Activated T-helper 1 cell treated with anti-CD3 and anti-CD28 coated beads, Interleukin-12 subunit alpha, Interleukin-12 subunit beta, Interleukin-2, Interleukin-4 antibody, amounts not matched to agents 30 ng/mL and 10 ng/mL and 1 ng/mL, durations not matched to agents 14 hours and 24 hours and 36 hours (primary cell): Measurements from ENCODE around the gene LRRTM1. TPM values are rescaled to one million over a fixed set of nuclear protein-coding genes. Genes with fewer than 3 reads are reported as not detected.

Source experiments
- DNase-seq: peaks from one replicate; pipeline ENCODE4 v3.0.0; 2021; ENCODE audit warnings: low spot score
- H3K27ac Mint-ChIP-seq: one replicate; pipeline ENCODE4 v1.8.0; 2021; ENCODE audit warnings: mild to moderate bottlenecking, mixed read lengths
- H3K27me3 Mint-ChIP-seq: one replicate; pipeline ENCODE4 v1.8.0; 2022; ENCODE audit warnings: mild to moderate bottlenecking, moderate library complexity, mixed read lengths; ENCODE audit not compliant: insufficient read depth
- H3K36me3 Mint-ChIP-seq: one replicate; pipeline ENCODE4 v1.8.0; 2021; ENCODE audit warnings: low read depth, mixed read lengths
- H3K4me1 Mint-ChIP-seq: one replicate; pipeline ENCODE4 v1.8.0; 2021; ENCODE audit warnings: low read depth, mixed read lengths
- H3K4me3 Mint-ChIP-seq: one replicate; pipeline ENCODE4 v1.8.0; 2021; ENCODE audit warnings: mild to moderate bottlenecking, moderate library complexity, mixed read lengths
- H3K9me3 Mint-ChIP-seq: one replicate; pipeline ENCODE4 v1.8.0; 2021; ENCODE audit warnings: mixed read lengths
- intact Hi-C: fragments of 100-400 bp; cut with micrococcal nuclease; formaldehyde crosslinking; loops from one replicate; pipeline ENCODE4 v1.15.1; 2024
- total RNA-seq: library from RNA; stranded (reverse); gene quantifications from 2 replicates; pipeline ENCODE4 v1.2.3, GENCODE V29; 2022

The LRRTM1 gene
- total RNA-seq, 1 donor from 2014 or later = not detected

GRCh38 chr2:80298954-80299353 is 5.6 kb downstream of the LRRTM1 start:
- no peaks in the 10 kb centered on the region for H3K4me1 Mint-ChIP-seq
- H3K27me3 Mint-ChIP-seq = peaks cover 16% of the 10 kb centered on the region
- H3K36me3 Mint-ChIP-seq = no peaks in the 10 kb centered on the region
- no peak overlapping the region for H3K27ac Mint-ChIP-seq
- no peak overlapping the region for H3K4me3 Mint-ChIP-seq
- DNase-seq = no peak
- H3K9me3 Mint-ChIP-seq = no peaks in the 10 kb centered on the region
- intact Hi-C loops = no loop called here

DNA sequence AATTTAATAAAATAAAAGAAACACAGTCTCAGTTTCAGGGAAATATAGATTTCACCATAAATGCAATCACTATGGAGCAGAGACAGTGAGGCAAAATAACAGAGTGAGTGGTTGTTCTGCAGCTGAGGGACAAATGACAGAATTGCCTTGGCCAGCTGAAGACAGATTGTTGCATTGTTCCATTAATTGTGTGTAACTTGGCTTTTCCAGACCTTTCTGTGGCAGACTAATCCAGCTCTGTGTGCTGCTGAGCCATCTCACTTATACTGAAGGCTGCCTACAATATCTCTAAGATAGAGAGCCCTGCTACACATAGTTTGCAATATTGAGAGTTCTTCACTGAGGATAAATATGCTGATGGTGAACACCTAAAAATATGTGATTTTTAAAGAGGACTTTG is 11.5 kb downstream of the LRRTM1 start:
- intact Hi-C loops = no loop called here
- Mint-ChIP-seq H3K27ac (no peak overlapping the region), H3K36me3 (no peaks in the 10 kb centered on the region), H3K4me1 (no peaks in the 10 kb centered on the region), H3K9me3 (no peaks in the 10 kb centered on the region), H3K4me3 (no peak overlapping the region), H3K27me3 (no peaks in the 10 kb centered on the region)
- no peak for DNase-seq

GRCh38 chr2:80292474-80292873 is 12.1 kb downstream of the LRRTM1 start:
- Mint-ChIP-seq H3K36me3 (no peaks in the 10 kb centered on the region), H3K9me3 (no peaks in the 10 kb centered on the region), H3K4me3 (no peak overlapping the region), H3K27me3 (no peaks in the 10 kb centered on the region), H3K4me1 (no peaks in the 10 kb centered on the region), H3K27ac (no peak overlapping the region)
- no peak for DNase-seq
- intact Hi-C loops = no loop called here

DNA sequence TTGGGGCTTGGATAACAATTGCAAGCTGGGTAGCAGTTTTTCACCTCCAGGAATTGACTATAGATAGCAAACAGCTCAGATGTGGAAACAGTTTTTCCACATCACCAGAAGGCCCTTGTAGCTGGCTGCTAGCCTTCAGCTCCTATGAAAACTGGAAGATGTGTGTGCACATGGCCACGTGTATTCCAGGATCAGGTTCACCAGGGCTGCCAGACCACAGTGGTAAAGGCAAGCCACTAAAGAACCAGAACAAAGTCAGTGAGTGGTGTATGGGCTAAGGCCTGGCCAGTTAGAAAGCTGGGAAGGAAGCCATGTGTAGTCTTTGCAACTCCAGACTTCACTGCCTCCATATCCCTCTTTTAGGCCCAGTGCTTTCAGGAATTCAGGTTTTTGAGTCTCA is 12.9 kb downstream of the LRRTM1 start:
- Mint-ChIP-seq H3K9me3 (no peaks in the 10 kb centered on the region), H3K4me1 (no peaks in the 10 kb centered on the region), H3K4me3 (no peak overlapping the region), H3K27ac (no peak overlapping the region), H3K27me3 (no peaks in the 10 kb centered on the region), H3K36me3 (no peaks in the 10 kb centered on the region)
- DNase-seq = no peak
- intact Hi-C loops = no loop called here

DNA sequence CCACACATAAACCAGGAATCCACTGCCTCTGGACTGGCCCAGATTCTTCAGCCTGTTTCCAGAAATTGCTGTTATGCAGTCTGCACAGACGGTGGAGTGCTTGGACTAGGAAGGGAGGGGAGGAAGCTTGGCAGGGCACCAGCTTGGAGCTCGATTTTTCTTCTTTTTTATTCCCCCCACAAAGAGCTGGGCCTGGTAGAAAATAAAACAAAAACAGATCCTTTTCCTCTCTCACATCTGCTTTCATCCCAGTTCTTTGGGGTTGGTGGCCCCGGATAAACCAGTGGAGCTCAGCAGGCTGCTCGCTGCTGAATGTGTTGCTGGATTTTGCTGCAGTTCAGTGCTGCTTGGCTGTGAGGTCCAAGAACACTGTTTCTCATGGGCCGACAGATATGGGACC is 16.0 kb downstream of the LRRTM1 start:
- intact Hi-C loops = no loop called here
- H3K36me3 Mint-ChIP-seq = no peaks in the 10 kb centered on the region
- DNase-seq = no peak
- H3K4me3 Mint-ChIP-seq = no peak overlapping the region
- H3K27me3 Mint-ChIP-seq = no peaks in the 10 kb centered on the region
- H3K27ac Mint-ChIP-seq = no peak overlapping the region
- no peaks in the 10 kb centered on the region for H3K9me3 Mint-ChIP-seq
- no peaks in the 10 kb centered on the region for H3K4me1 Mint-ChIP-seq

DNA sequence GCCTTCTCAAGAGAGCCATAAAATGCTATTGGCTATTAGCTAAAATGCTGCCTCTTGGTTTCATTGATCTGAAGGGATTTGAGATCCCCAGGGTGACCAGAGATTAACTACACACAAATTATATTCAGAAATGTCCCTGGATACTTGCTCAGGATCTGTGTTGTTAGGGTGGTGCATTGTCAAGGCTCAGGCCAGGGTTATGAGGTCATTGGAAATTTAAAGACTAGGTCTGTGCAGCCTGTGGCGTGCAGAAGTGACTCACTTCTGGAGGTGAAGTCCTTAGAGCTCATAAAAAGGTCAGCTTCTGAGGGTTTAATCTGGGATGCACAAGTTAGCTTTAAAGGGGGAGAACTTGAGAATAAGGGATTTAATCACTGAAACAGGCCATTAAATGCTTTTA is 23.5 kb downstream of the LRRTM1 start:
- no peak overlapping the region for H3K4me3 Mint-ChIP-seq
- no peaks in the 10 kb centered on the region for H3K9me3 Mint-ChIP-seq
- no peaks in the 10 kb centered on the region for H3K27me3 Mint-ChIP-seq
- DNase-seq = no peak
- no peaks in the 10 kb centered on the region for H3K36me3 Mint-ChIP-seq
- intact Hi-C loops = no loop called here
- H3K27ac Mint-ChIP-seq = no peak overlapping the region
- no peaks in the 10 kb centered on the region for H3K4me1 Mint-ChIP-seq

DNA sequence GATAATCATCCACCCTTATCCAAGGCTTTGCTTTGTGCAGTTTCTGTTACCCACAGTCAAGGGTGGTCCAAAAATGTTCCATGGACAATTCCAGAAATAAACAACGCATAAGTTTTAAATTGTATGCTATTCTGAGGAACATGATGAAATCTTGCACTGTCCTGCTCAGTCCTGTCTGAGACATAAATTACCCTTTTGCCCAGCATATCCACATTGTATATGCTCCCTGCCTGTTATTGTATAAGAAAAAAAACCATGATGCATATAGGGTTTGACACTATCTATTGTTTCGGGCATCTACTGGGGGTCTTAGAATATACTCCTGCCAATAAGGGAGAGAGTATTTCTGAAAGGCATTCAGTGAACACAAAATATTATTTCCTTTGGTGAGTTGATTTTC is 24.0 kb downstream of the LRRTM1 start:
- no peaks in the 10 kb centered on the region for H3K9me3 Mint-ChIP-seq
- no peak for DNase-seq
- no peaks in the 10 kb centered on the region for H3K27me3 Mint-ChIP-seq
- H3K27ac Mint-ChIP-seq = no peak overlapping the region
- no peaks in the 10 kb centered on the region for H3K36me3 Mint-ChIP-seq
- H3K4me1 Mint-ChIP-seq = no peaks in the 10 kb centered on the region
- no peak overlapping the region for H3K4me3 Mint-ChIP-seq
- intact Hi-C loops = no loop called here

GRCh38 chr2:80269806-80270205 is 34.7 kb downstream of the LRRTM1 start:
- no peak overlapping the region for H3K27ac Mint-ChIP-seq

DNA sequence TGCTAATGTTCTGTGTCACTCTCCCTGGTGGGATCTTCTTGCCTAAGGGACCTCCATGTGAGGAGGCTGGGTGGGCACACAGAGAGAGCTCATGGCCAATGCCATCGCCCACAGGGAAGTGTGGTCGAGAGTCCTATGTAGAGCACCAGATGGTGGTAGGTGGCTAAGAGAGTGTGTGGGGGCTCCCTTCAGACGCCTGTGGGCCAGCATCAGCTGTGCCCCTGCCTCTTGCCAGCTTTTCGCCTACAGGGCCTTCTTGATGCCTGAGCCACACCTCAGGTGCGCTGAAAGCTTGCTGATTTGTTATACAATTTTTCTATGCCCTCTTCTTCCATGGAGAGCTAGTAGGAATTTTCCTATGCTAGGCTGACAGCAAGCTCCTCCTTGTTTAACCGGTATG is 38.3 kb downstream of the LRRTM1 start:
- intact Hi-C loops = no loop called here
- Mint-ChIP-seq H3K36me3 (no peaks in the 10 kb centered on the region), H3K4me1 (no peaks in the 10 kb centered on the region), H3K27me3 (no peaks in the 10 kb centered on the region), H3K4me3 (no peak overlapping the region), H3K27ac (no peak overlapping the region), H3K9me3 (peaks cover 19% of the 10 kb centered on the region)
- no peak for DNase-seq

More at GRCh38 chr2:80269806-80270205, 34.7 kb downstream of the LRRTM1 start:
- no peaks in the 10 kb centered on the region for H3K4me1 Mint-ChIP-seq
- no peak for DNase-seq
- H3K27me3 Mint-ChIP-seq = peaks cover 2% of the 10 kb centered on the region
- H3K4me3 Mint-ChIP-seq = no peak overlapping the region
- H3K9me3 Mint-ChIP-seq = peaks cover 15% of the 10 kb centered on the region
- intact Hi-C loops = no loop called here
- H3K36me3 Mint-ChIP-seq = no peaks in the 10 kb centered on the region

GRCh38 chr2:80259292-80259691 is 45.3 kb downstream of the LRRTM1 start:
- Mint-ChIP-seq H3K4me3 (no peak overlapping the region), H3K36me3 (no peaks in the 10 kb centered on the region), H3K27me3 (no peaks in the 10 kb centered on the region), H3K9me3 (no peaks in the 10 kb centered on the region), H3K4me1 (no peaks in the 10 kb centered on the region), H3K27ac (no peak overlapping the region)
- DNase-seq = no peak
- intact Hi-C loops = no loop called here

DNA sequence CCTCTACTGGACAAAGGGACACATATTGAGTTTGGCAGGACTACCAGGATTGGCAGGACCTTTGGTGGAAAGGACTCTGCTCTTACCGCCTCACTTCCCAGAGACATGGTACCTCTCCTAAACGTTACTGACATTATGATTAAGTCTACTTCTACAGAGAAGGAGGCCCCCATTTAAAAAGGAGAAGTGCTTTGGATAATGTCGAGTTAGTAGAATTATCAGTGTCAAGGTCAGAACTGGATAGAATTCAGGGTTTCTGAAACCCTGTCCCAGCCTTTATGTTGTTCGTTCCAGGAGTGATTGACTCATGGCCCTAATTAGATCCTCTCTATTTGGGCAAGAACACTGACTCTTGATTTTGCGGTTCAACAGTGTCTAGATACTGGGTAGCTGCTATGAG is 45.8 kb downstream of the LRRTM1 start:
- intact Hi-C loops = no loop called here
- no peaks in the 10 kb centered on the region for H3K36me3 Mint-ChIP-seq
- no peaks in the 10 kb centered on the region for H3K27me3 Mint-ChIP-seq
- H3K9me3 Mint-ChIP-seq = no peaks in the 10 kb centered on the region
- H3K27ac Mint-ChIP-seq = no peak overlapping the region
- H3K4me1 Mint-ChIP-seq = no peaks in the 10 kb centered on the region
- no peak for DNase-seq
- H3K4me3 Mint-ChIP-seq = no peak overlapping the region

DNA sequence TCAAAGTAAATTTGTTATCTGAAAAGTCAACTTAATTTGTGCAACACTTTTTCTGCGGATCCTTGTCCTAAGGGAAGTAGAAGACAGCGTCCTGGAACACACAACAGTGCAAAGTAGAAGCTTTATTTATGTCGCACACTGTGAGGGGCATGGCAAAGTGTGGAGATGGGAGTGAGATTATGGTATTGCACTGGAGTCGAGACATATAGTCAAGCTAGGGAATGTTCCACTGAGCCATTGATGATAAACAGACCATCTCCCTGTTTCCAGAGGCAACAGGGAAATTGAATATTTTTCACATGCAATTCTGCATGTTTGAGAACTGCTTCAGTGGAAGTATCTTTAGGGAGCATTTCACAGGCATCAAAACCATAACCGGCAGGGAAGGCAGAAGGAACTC is 46.2 kb downstream of the LRRTM1 start:
- Mint-ChIP-seq H3K36me3 (no peaks in the 10 kb centered on the region), H3K27ac (no peak overlapping the region), H3K4me1 (no peaks in the 10 kb centered on the region), H3K27me3 (no peaks in the 10 kb centered on the region), H3K9me3 (peaks cover 4% of the 10 kb centered on the region), H3K4me3 (no peak overlapping the region)
- DNase-seq = no peak
- intact Hi-C loops = no loop called here

DNA sequence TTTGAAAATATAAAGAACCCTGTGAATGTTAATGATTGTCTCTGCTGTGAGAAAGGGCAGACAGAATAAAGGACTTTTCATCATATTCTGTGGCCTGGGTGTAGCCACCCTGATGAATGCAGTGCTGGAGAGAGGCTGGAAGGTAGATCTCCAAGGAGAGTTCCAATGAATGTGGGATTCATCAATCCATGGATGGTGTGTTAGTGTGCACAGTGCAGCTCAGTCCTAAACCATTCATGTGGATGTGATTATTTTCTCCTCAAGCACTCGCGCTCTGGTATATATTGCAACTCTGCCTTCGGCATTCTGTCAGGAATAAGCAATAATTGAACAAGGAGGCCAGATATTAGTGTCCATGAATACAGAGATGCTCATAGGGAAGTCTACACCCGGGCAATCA is 47.1 kb downstream of the LRRTM1 start:
- no peaks in the 10 kb centered on the region for H3K4me1 Mint-ChIP-seq
- H3K27ac Mint-ChIP-seq = no peak overlapping the region
- no peak for DNase-seq
- no peaks in the 10 kb centered on the region for H3K36me3 Mint-ChIP-seq
- peaks cover 4% of the 10 kb centered on the region for H3K9me3 Mint-ChIP-seq
- H3K27me3 Mint-ChIP-seq = no peaks in the 10 kb centered on the region
- no peak overlapping the region for H3K4me3 Mint-ChIP-seq
- intact Hi-C loops = no loop called here

- Mint-ChIP-seq H3K4me3 (no peak overlapping the region), H3K27ac (no peak overlapping the region), H3K36me3 (no peaks in the 10 kb centered on the region), H3K4me1 (no peaks in the 10 kb centered on the region), H3K27me3 (no peaks in the 10 kb centered on the region), H3K9me3 (peaks cover 4% of the 10 kb centered on the region)
- DNase-seq = no peak
- intact Hi-C loops = no loop called here
These were observed 47.8 kb downstream of the LRRTM1 start for GRCh38 chr2:80256782-80257167.
